ENCODE measurements around the gene RASGEF1C. TPM values are rescaled to one million over a fixed set of nuclear protein-coding genes. Genes with fewer than 3 reads are reported as not detected.

The RASGEF1C gene
- total RNA-seq, 1 donor from 2014 or later, result not detected

- Histone ChIP-seq H3K4me3 (ENCODE audit: low read depth, low read length) (no peak overlapping the region), H3K27me3 (ENCODE audit: control insufficient read depth, insufficient read depth, low read length) (no peaks in the 10 kb centered on the region), H3K36me3 (ENCODE audit: control insufficient read depth, insufficient read depth, low read length) (no peaks in the 10 kb centered on the region)
- TF ChIP-seq CTCF (IDR thresholded peaks at IDR 0.05; ENCODE audit: insufficient read depth, low read length, severe bottlenecking), result no peak
- DNase-seq (ENCODE audit: low read depth), result no peak
- no peak for FAIRE-seq
These were observed 130.7 kb downstream of the RASGEF1C start for GRCh38 chr5:180078348-180078747.

GRCh38 chr5:180077594-180078284, 131.3 kb downstream of the RASGEF1C start:
- Histone ChIP-seq H3K36me3 (ENCODE audit: control insufficient read depth, insufficient read depth, low read length) (no peaks in the 10 kb centered on the region), H3K4me3 (ENCODE audit: low read depth, low read length) (no peak overlapping the region), H3K27me3 (ENCODE audit: control insufficient read depth, insufficient read depth, low read length) (no peaks in the 10 kb centered on the region)
- FAIRE-seq (no peak), DNase-seq (ENCODE audit: low read depth) (no peak)
- TF ChIP-seq CTCF (IDR thresholded peaks at IDR 0.05; ENCODE audit: insufficient read depth, low read length, severe bottlenecking), result no peak

GRCh38 chr5:180075703-180076102, 133.3 kb downstream of the RASGEF1C start:
- Histone ChIP-seq H3K4me3 (ENCODE audit: low read depth, low read length) (no peak overlapping the region), H3K36me3 (ENCODE audit: control insufficient read depth, insufficient read depth, low read length) (no peaks in the 10 kb centered on the region), H3K27me3 (ENCODE audit: control insufficient read depth, insufficient read depth, low read length) (no peaks in the 10 kb centered on the region)
- DNase-seq (ENCODE audit: low read depth), result no peak
- no peak for TF ChIP-seq CTCF (IDR thresholded peaks at IDR 0.05; ENCODE audit: insufficient read depth, low read length, severe bottlenecking)
- no peak for FAIRE-seq

GRCh38 chr5:180074462-180074861, 134.5 kb downstream of the RASGEF1C start:
- no peak for TF ChIP-seq CTCF (IDR thresholded peaks at IDR 0.05; ENCODE audit: insufficient read depth, low read length, severe bottlenecking)
- DNase-seq (ENCODE audit: low read depth) (peak; percentile 27), FAIRE-seq (no peak)
- Histone ChIP-seq H3K36me3 (ENCODE audit: control insufficient read depth, insufficient read depth, low read length) (no peaks in the 10 kb centered on the region), H3K27me3 (ENCODE audit: control insufficient read depth, insufficient read depth, low read length) (no peaks in the 10 kb centered on the region), H3K4me3 (ENCODE audit: low read depth, low read length) (no peak overlapping the region)

- FAIRE-seq (no peak), DNase-seq (ENCODE audit: low read depth) (no peak)
- no peaks in the 10 kb centered on the region for H3K27me3 ChIP-seq (ENCODE audit: control insufficient read depth, insufficient read depth, low read length)
- H3K36me3 ChIP-seq (ENCODE audit: control insufficient read depth, insufficient read depth, low read length), result no peaks in the 10 kb centered on the region
- H3K4me3 ChIP-seq (ENCODE audit: low read depth, low read length), result no peak overlapping the region
- no peak for TF ChIP-seq CTCF (IDR thresholded peaks at IDR 0.05; ENCODE audit: insufficient read depth, low read length, severe bottlenecking)
These were observed 136.5 kb downstream of the RASGEF1C start for GRCh38 chr5:180072556-180072955.

GRCh38 chr5:180072256-180072548, 136.8 kb downstream of the RASGEF1C start:
- FAIRE-seq (no peak), DNase-seq (ENCODE audit: low read depth) (no peak)
- Histone ChIP-seq H3K27me3 (ENCODE audit: control insufficient read depth, insufficient read depth, low read length) (no peaks in the 10 kb centered on the region), H3K36me3 (ENCODE audit: control insufficient read depth, insufficient read depth, low read length) (no peaks in the 10 kb centered on the region), H3K4me3 (ENCODE audit: low read depth, low read length) (peak overlapping the region; percentile 83)
- TF ChIP-seq CTCF (IDR thresholded peaks at IDR 0.05; ENCODE audit: insufficient read depth, low read length, severe bottlenecking), result no peak

Data from bronchial epithelial cell (primary cell).